22Rv1 (cell line): ENCODE measurements around the gene MYL5.

Experiments
- ZFX ChIP-seq: fragments of 450-650 bp; IDR thresholded peaks from 2 replicates; pipeline ENCODE4 v1.6.1; 2017; ENCODE audit warnings: antibody characterized with exemption, borderline replicate concordance
- TF ChIP-seq, protein P1 (sequence below): fragments of 450-650 bp; IDR thresholded peaks from 2 replicates; pipeline ENCODE4 v1.5.1; 2017; ENCODE audit warnings: mild to moderate bottlenecking

DNA sequence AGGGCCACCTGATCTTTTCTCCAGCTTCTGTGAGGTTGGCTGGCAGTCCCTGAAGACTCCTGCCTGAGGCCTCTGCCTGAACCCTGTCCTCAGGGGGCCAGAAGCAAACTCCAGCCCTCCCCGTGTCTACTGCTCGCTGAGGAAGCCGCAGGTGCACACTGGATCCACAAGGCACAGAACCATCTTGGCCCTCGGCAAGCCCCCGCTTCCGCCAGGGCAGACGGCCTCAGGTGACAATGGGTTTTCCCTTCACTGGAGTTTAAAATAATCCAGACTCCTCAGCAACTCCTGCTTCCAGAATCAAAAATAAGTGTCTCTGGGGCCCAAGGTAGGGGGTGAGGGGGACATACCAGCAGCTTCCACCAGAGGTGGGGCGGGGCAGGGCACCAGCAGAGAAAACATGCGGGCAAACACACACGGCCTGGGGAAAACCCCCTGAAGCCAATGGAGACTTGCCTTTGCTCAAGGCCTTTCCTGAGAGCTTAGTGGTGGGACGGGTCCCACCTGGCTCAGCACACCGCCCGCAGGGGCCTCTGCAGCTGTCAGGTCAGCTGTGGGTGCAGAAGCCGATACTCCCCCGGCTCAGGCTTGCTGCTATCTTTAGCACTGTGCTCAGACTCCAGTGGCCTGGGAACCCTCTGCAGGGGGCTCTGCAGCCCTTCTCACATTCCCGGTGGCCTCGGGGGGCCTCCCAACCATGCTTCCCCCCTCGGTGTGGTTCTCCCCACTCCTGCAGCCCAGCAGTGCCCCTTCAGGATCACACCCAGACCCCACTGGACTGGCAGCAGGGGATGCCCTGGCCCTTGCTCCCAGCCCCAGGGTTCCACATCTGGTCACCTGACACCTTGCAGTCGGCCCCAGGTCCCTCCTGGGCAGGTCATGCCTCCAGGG lies 1.9 kb downstream of the MYL5 start:
- TF ChIP-seq, protein P1, sequence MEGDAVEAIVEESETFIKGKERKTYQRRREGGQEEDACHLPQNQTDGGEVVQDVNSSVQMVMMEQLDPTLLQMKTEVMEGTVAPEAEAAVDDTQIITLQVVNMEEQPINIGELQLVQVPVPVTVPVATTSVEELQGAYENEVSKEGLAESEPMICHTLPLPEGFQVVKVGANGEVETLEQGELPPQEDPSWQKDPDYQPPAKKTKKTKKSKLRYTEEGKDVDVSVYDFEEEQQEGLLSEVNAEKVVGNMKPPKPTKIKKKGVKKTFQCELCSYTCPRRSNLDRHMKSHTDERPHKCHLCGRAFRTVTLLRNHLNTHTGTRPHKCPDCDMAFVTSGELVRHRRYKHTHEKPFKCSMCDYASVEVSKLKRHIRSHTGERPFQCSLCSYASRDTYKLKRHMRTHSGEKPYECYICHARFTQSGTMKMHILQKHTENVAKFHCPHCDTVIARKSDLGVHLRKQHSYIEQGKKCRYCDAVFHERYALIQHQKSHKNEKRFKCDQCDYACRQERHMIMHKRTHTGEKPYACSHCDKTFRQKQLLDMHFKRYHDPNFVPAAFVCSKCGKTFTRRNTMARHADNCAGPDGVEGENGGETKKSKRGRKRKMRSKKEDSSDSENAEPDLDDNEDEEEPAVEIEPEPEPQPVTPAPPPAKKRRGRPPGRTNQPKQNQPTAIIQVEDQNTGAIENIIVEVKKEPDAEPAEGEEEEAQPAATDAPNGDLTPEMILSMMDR: no peak
- no peak for TF ChIP-seq ZFX
